Coronary artery (tissue), 2 donors: ENCODE results near the gene TAL1.

Experiments
- DNase-seq: peaks from one replicate; pipeline ENCODE4 v3.0.0-alpha.2; 2017; ENCODE audit warnings: low spot score
- H3K27ac ChIP-seq, 2 donors: fragments of 200-600 bp; sonication (generic); one replicate each; pipeline ENCODE4 v1.5.1; 2016 to 2019
- H3K4me3 ChIP-seq: fragments of 200-600 bp; sonication (generic); 2 replicates; pipeline ENCODE4 v1.5.1; 2016; ENCODE audit warnings: mild to moderate bottlenecking, moderate library complexity
- CTCF ChIP-seq: fragments of 200-600 bp; sonication (generic); IDR thresholded peaks from one replicate; pipeline ENCODE4 v1.5.1; 2019; ENCODE audit warnings: antibody characterized with exemption

The TAL1 gene

GRCh38 chr1:47216278-47217059 lies 15.6 kb downstream of the TAL1 start:
- DNase-seq: no peak
- Histone ChIP-seq H3K27ac (no peak overlapping the region), H3K4me3 (no peak overlapping the region)
- no peak for TF ChIP-seq CTCF

GRCh38 chr1:47215713-47216112 lies 16.3 kb downstream of the TAL1 start:
- Histone ChIP-seq H3K27ac (no peak overlapping the region), H3K4me3 (no peak overlapping the region)
- no peak for DNase-seq
- TF ChIP-seq CTCF: no peak

GRCh38 chr1:47214549-47214948 lies 17.5 kb downstream of the TAL1 start:
- DNase-seq: no peak
- Histone ChIP-seq H3K27ac (no peak overlapping the region), H3K4me3 (no peak overlapping the region)
- no peak for TF ChIP-seq CTCF

- TF ChIP-seq CTCF: no peak
- DNase-seq: no peak
- H3K27ac ChIP-seq: peak overlapping the region in 1 of 2 donors; percentile 3
Measured at GRCh38 chr1:47213230-47213963, 18.6 kb downstream of the TAL1 start.

GRCh38 chr1:47212636-47213229 lies 19.3 kb downstream of the TAL1 start:
- no peak for TF ChIP-seq CTCF
- no peak for DNase-seq
- Histone ChIP-seq H3K27ac (peak overlapping the region in 1 of 2 donors; percentile 58), H3K4me3 (no peak overlapping the region)

More at GRCh38 chr1:47213230-47213963, 18.6 kb downstream of the TAL1 start:
- H3K4me3 ChIP-seq: no peak overlapping the region

GRCh38 chr1:47211796-47212269 lies 20.2 kb downstream of the TAL1 start:
- H3K27ac ChIP-seq: peak overlapping the region in 1 of 2 donors; percentile 58
- peak overlapping the region; percentile 21 for H3K4me3 ChIP-seq
- TF ChIP-seq CTCF: no peak
- no peak for DNase-seq
